Activated CD4-positive, alpha-beta T cell treated with anti-CD3 and anti-CD28 coated beads for 4 hours (primary cell): Measurements from ENCODE around the gene ANKRD30B.
"Not testable (repeated sequence)": the region's sequence is repeated elsewhere in the genome, so short reads cannot be mapped to it uniquely, and the experiment has no call there.

Source experiments
- DNase-seq, 2 donors: peaks; one replicate each; pipeline ENCODE4 v3.0.0-alpha.2; 2020

Gene ANKRD30B, protein sequence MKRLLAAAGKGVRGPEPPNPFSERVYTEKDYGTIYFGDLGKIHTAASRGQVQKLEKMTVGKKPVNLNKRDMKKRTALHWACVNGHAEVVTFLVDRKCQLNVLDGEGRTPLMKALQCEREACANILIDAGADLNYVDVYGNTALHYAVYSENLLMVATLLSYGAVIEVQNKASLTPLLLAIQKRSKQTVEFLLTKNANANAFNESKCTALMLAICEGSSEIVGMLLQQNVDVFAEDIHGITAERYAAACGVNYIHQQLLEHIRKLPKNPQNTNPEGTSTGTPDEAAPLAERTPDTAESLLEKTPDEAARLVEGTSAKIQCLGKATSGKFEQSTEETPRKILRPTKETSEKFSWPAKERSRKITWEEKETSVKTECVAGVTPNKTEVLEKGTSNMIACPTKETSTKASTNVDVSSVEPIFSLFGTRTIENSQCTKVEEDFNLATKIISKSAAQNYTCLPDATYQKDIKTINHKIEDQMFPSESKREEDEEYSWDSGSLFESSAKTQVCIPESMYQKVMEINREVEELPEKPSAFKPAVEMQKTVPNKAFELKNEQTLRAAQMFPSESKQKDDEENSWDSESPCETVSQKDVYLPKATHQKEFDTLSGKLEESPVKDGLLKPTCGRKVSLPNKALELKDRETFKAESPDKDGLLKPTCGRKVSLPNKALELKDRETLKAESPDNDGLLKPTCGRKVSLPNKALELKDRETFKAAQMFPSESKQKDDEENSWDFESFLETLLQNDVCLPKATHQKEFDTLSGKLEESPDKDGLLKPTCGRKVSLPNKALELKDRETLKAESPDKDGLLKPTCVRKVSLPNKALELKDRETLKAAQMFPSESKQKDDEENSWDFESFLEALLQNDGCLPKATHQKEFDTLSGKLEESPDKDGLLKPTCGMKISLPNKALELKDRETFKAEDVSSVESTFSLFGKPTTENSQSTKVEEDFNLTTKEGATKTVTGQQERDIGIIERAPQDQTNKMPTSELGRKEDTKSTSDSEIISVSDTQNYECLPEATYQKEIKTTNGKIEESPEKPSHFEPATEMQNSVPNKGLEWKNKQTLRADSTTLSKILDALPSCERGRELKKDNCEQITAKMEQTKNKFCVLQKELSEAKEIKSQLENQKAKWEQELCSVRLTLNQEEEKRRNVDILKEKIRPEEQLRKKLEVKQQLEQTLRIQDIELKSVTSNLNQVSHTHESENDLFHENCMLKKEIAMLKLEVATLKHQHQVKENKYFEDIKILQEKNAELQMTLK (N-terminal part only)

GRCh38 chr18:14747513-14748474 lies at the start of gene ANKRD30B:
ANKRD30B (plus strand) TSS chr18:14748172; CDS start chr18:14748420, 248 bp downstream.
- DNase-seq = no peak

GRCh38 chr18:14701286-14702040 lies 46.5 kb upstream of the ANKRD30B start:
- not testable (repeated sequence) for DNase-seq

GRCh38 chr18:14709761-14710160 lies 38.2 kb upstream of the ANKRD30B start:
- not testable (repeated sequence) for DNase-seq

- not testable (repeated sequence) for DNase-seq
Measured at GRCh38 chr18:14721569-14721968, 26.4 kb upstream of the ANKRD30B start.

DNA sequence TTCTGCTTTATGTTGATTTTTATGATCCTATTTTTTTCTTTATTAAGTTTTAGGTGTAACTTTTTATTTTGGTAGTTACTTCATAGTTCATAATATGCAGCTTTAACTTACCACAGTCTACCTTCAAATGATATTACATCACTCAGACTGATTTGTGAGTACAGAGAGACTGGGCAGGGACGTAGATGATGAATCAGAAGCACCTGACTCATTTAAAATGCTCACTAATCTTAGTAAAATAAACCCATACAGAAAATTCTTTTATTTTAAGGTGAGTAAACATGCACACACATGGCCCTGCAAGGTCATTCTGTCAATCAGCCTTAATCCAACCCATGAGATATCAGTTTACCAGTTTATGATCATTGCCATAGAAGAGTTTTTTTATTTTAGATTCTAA lies 8.9 kb upstream of the ANKRD30B start:
- DNase-seq = not testable (repeated sequence)

DNA sequence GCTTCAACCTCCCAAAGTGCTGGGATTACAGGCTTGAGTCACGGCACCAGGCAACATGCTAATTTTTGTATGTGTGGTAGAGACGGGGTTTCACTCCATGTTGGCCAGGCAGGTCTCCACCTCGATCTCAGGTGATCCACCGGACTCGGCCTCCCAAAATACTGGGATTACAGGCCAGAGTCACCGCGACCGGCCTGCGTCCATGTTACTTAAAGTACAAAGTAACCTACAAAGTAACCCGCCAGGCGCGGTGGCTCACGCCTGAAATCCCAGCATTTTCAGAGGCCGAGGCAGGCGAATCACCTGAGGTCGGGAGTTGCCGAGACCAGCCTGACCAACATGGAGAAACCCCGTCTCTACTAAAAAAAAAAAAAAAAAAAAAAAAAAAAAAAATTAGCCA lies 1.1 kb upstream of the ANKRD30B start:
- no peak for DNase-seq

- no peak for DNase-seq
Measured at GRCh38 chr18:14748496-14748895, 524 bp downstream of the ANKRD30B start.

- not testable (repeated sequence) for DNase-seq
Measured at GRCh38 chr18:14763566-14763965, 15.6 kb downstream of the ANKRD30B start.

GRCh38 chr18:14767474-14767873 lies 19.5 kb downstream of the ANKRD30B start:
- no peak for DNase-seq

- DNase-seq = no peak
Measured at GRCh38 chr18:14768241-14768640, 20.3 kb downstream of the ANKRD30B start.

- no peak for DNase-seq
Measured at GRCh38 chr18:14769381-14769780, 21.4 kb downstream of the ANKRD30B start.

GRCh38 chr18:14776801-14777200 lies 28.8 kb downstream of the ANKRD30B start:
- DNase-seq = no peak

DNA sequence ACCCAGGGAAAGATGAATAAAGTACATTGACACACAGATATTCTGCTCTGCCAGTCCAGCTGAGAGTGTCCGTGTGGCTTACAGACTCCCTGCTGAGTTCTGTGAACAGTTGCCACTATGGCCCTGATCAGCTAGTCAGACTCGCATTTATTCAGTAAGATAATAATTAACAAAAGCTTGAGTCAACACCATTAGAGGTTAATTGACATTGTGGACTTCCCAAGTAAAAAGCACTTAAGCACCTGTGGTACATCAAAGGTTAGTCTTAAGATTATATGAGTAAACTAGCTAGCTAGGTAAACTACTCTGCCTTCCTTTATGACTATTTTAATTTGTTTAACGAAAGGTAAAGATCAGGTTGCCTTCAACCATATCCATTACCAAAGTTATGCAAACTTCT lies 33.7 kb downstream of the ANKRD30B start:
- DNase-seq = no peak

GRCh38 chr18:14784133-14784532 lies 36.2 kb downstream of the ANKRD30B start:
- no peak for DNase-seq

DNA sequence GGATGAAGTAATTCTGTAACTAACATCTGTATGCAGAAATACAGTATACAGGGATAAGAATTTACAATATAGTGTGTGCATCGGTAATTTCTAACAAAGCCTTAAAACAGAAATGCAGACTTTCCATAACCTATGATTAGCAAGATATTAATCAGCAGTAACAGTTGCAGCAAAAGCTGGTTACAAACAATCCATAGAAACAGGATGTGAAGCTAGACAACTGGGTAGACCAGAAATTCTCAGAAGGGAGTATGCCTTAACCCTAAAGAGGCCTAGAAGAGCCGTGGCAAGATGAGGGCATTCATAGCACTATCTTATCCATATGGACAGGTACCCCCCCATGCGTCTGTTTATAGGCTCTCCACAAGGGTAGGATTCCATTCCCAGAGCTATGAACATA lies 48.9 kb downstream of the ANKRD30B start:
- DNase-seq = not testable (repeated sequence)

- DNase-seq = not testable (repeated sequence)
Measured at GRCh38 chr18:14797969-14798764, 50.2 kb downstream of the ANKRD30B start.

- DNase-seq = not testable (repeated sequence)
Measured at GRCh38 chr18:14811081-14811480, 63.1 kb downstream of the ANKRD30B start.

GRCh38 chr18:14826972-14827632 lies 79.1 kb downstream of the ANKRD30B start:
- DNase-seq = not testable (repeated sequence)

DNA sequence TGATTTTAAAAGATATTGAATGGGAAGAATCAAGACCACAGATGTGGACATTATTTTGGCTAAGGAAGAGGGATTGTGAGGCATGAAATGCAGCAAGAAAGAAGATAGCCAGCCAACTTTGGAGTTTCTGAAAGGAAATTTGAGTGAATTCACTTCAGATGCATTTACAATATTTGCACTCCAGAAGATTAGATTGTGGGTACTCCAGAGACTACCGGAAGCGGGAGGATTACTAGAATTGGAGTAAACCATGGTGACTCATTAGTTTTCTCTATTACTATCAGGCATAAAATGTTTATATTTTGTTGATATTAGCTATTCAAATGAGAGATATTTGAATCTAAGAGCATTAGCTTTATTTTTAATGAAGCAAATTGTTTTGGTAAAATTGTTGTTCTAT lies 93.6 kb downstream of the ANKRD30B start:
- not testable (repeated sequence) for DNase-seq
